GM12801 (cell line): ENCODE data around the gene C11orf54.

ENCODE experiments used
- CTCF ChIP-seq: IDR thresholded peaks from one replicate; pipeline ENCODE4 v1.5.1; 2011; ENCODE audit warnings: control low read depth; ENCODE audit not compliant: insufficient read length; ENCODE audit errors: extremely low read depth

C11orf54 gene

GRCh38 chr11:93757301-93757700 is 15.8 kb downstream of the C11orf54 start:
- TF ChIP-seq CTCF: no peak

GRCh38 chr11:93757924-93758865 is 16.7 kb downstream of the C11orf54 start:
- no peak for TF ChIP-seq CTCF

- TF ChIP-seq CTCF: no peak
These were observed 20.4 kb downstream of the C11orf54 start for GRCh38 chr11:93761910-93762309.

GRCh38 chr11:93765551-93765950 is 24.1 kb downstream of the C11orf54 start:
- TF ChIP-seq CTCF: no peak

- no peak for TF ChIP-seq CTCF
These were observed 25.0 kb downstream of the C11orf54 start for GRCh38 chr11:93766504-93766903.

GRCh38 chr11:93767018-93767417 is 25.5 kb downstream of the C11orf54 start:
- no peak for TF ChIP-seq CTCF

GRCh38 chr11:93770160-93770559 is 28.7 kb downstream of the C11orf54 start:
- TF ChIP-seq CTCF: no peak
